Heart right ventricle (tissue), 16 donors: ENCODE results near the gene RELL2. TPM values are rescaled to one million over a fixed set of nuclear protein-coding genes. Genes with fewer than 3 reads are reported as not detected.
A peak's percentile ranks its signal among the peaks of the same experiment; 100 is the strongest.

Source experiments
- ATAC-seq, 8 donors: fragments of 200-7000 bp; cut with Tn5 transposase; one replicate each; pipeline ENCODE4 v1.9.1; 2020; ENCODE audit warnings: mild to moderate bottlenecking in 8 of 8, moderate library complexity in 8 of 8, moderate number of reproducible peaks in 1 of 8
- DNase-seq, 2 donors: peaks; one replicate each; pipeline ENCODE4 v3.0.0-alpha.2; 2020
- H3K27ac ChIP-seq, 10 donors: fragments of 200-600 bp; sonication (generic) in 2 of 10; one replicate each; pipeline versions ENCODE4 v1.5.0 to v1.8.0; 2020 to 2022; ENCODE audit warnings: mild to moderate bottlenecking in 3 of 10
- H3K27me3 ChIP-seq, 7 donors: fragments of 200-600 bp; one replicate each; pipeline ENCODE4 v1.8.0; 2021 to 2022; ENCODE audit warnings: mild to moderate bottlenecking in 2 of 7
- H3K36me3 ChIP-seq, 9 donors: fragments of 200-600 bp; sonication (generic) in 1 of 9; one replicate each; pipeline versions ENCODE4 v1.5.0 to v1.8.0; 2020 to 2022; ENCODE audit warnings: mild to moderate bottlenecking in 2 of 9
- H3K4me1 ChIP-seq, 9 donors: fragments of 200-600 bp; sonication (generic) in 1 of 9; one replicate each; pipeline versions ENCODE4 v1.5.0 to v1.8.0; 2020 to 2022; ENCODE audit warnings: mild to moderate bottlenecking in 4 of 9
- H3K4me3 ChIP-seq, 10 donors: fragments of 200-600 bp; sonication (generic) in 2 of 10; one replicate each; pipeline versions ENCODE4 v1.5.0 to v1.8.0; 2020 to 2022; ENCODE audit warnings: mild to moderate bottlenecking in 7 of 10, moderate library complexity in 2 of 10
- H3K9me3 ChIP-seq, 11 donors: fragments of 200-600 bp in 10 of 11; sonication (generic) in 2 of 11; one replicate each; pipeline versions ENCODE4 v1.5.0 to v1.8.0; 2013 to 2022; ENCODE audit warnings: mild to moderate bottlenecking in 2 of 11, control low read depth in 1 of 11, moderate library complexity in 1 of 11
- CTCF ChIP-seq, 9 donors: fragments of 200-600 bp; sonication (generic) in 2 of 9; IDR thresholded peaks; one replicate each; pipeline versions ENCODE4 v1.5.0 to v1.8.0; 2021 to 2022; ENCODE audit warnings: antibody characterized with exemption in 9 of 9, mild to moderate bottlenecking in 5 of 9, moderate library complexity in 1 of 9
- WGBS, 2 donors: extraction: QIAGEN DNeasy Blood & Tissue Kit; methylation state at CpG; one replicate each; pipeline ENCODE4 v1.1.7; 2013; ENCODE audit warnings: inconsistent platforms in 1 of 2; 5-methylcytosine and 5-hydroxymethylcytosine counted together
- intact Hi-C, 10 donors: fragments of 100-400 bp; cut with DNase I; formaldehyde crosslinking; loops; one replicate each; pipeline versions ENCODE4 v1.11.1 to v1.14.2; 2022
- polyA plus RNA-seq, 2 donors: library from polyadenylated mRNA; stranded (reverse); fragments of 200-250 nt; gene quantifications; one replicate each; pipeline ENCODE4 v1.2.3, GENCODE V29; 2013
- total RNA-seq, 10 donors: library from RNA; stranded (reverse); fragmentation: NEBNext Ultra II Directional in 3 of 10; extraction: Animal tissue kit (Norgen Biotek cat#: 25700) in 3 of 10; gene quantifications; one replicate each; pipeline versions ENCODE4 v1.2.1 to v1.2.4, GENCODE V29; 2021 to 2023
- donor health status: Arrhythmogenic right ventricular cardiomyopathy.
- donor health status: ischemic (EF 13 %, LVEDD 7.1; RV severe dilation, severe dysfunction).
- donor health status: healthy with polysubstance abuse.
- donor health status: DM: no; HTN: yes; CAD: no.
- donor health status: DM: no; HTN: no; CAD: no.
- donor health status: ischemic (EF 25% LVEDD 6.9; RV normal size, moderate dysfunction).
- donor health status: ischemic (EF 25% LVEDD 5.7; RV mildly dilated, moderate dysfunction).
- donor health status: healthy.
- donor health status: DM: yes; HTN: yes; CAD: no.
- donor health status: Ischemic cardiomyopathy.
- donor health status: ischemic (EF 35%, LVEDD 5.7; RV mildly dilated, moderate dysfunction).
- donor health status: nonischemic (EF 11% LVEDD 7.7; RV severe dilation, severe dysfunction).
- donor health status: DM: yes; HTN: yes; CAD: no.
- donor health status: PGD.
- donor health status: ischemic (EF 29% LVEDD 5.4; RV normal size, mild dysfunction).
- donor health status: nonischemic (EF 23%, LVEDD 6.1; RV moderate dilation, normal function).

The RELL2 gene
- total and polyA plus RNA-seq, 12 donors = 0.33 to 3.2 (median 0.64) TPM

- Histone ChIP-seq H3K27ac (no peak overlapping the region), H3K9me3 (no peaks in the 10 kb centered on the region), H3K36me3 (peaks cover 0 to 5% (median 0%) of the 10 kb centered on the region in 9 donors), H3K4me3 (no peak overlapping the region), H3K27me3 (no peaks in the 10 kb centered on the region), H3K4me1 (peaks cover 0 to 99% (median 36%) of the 10 kb centered on the region in 9 donors)
- WGBS, 2 donors = 86 to 89% methylated on average over 3 of the region's 3 CpGs
- ATAC-seq (no peak), DNase-seq (no peak)
- no peak for TF ChIP-seq CTCF (IDR thresholded peaks at IDR 0.05)
- intact Hi-C loops = no loop called here
Observed at GRCh38 chr5:141611289-141611688, 25.5 kb upstream of the RELL2 start.

GRCh38 chr5:141613344-141613743, 23.5 kb upstream of the RELL2 start:
- ATAC-seq (no peak), DNase-seq (no peak)
- H3K4me1 ChIP-seq = peaks cover 0 to 98% (median 37%) of the 10 kb centered on the region in 9 donors
- no peaks in the 10 kb centered on the region for H3K27me3 ChIP-seq
- no peaks in the 10 kb centered on the region for H3K9me3 ChIP-seq
- peak overlapping the region in 3 of 10 donors; percentile 15 to 20 (median 16) for H3K27ac ChIP-seq
- H3K4me3 ChIP-seq = no peak overlapping the region
- no peak for TF ChIP-seq CTCF (IDR thresholded peaks at IDR 0.05)
- H3K36me3 ChIP-seq = peaks cover 0 to 5% (median 0%) of the 10 kb centered on the region in 9 donors
- intact Hi-C loops = no loop called here

GRCh38 chr5:141615991-141616720, 20.6 kb upstream of the RELL2 start:
- no peak for TF ChIP-seq CTCF (IDR thresholded peaks at IDR 0.05)
- H3K27me3 ChIP-seq = no peaks in the 10 kb centered on the region
- peak overlapping the region in 5 of 10 donors; percentile 2 to 99 (median 97) for H3K4me3 ChIP-seq
- peaks cover 0 to 78% (median 45%) of the 10 kb centered on the region in 9 donors for H3K4me1 ChIP-seq
- ATAC-seq (no peak), DNase-seq (no peak)
- intact Hi-C loops = no loop called here
- peaks cover 0 to 20% (median 9%) of the 10 kb centered on the region in 9 donors for H3K36me3 ChIP-seq
- no peaks in the 10 kb centered on the region for H3K9me3 ChIP-seq
- peak overlapping the region in 6 of 10 donors; percentile 0 to 99 (median 97) for H3K27ac ChIP-seq
- 73 to 75% methylated on average over 9 of the region's 9 CpGs for WGBS, 2 donors

GRCh38 chr5:141617128-141617527, 19.7 kb upstream of the RELL2 start:
- intact Hi-C loops = no loop called here
- no peaks in the 10 kb centered on the region for H3K27me3 ChIP-seq
- H3K27ac ChIP-seq = peak overlapping the region in 9 of 10 donors; percentile 86 to 99 (median 97)
- ATAC-seq = no peak
- 49 to 58% methylated on average over 2 of the region's 2 CpGs for WGBS, 2 donors
- H3K9me3 ChIP-seq = no peaks in the 10 kb centered on the region
- peaks cover 0 to 25% (median 18%) of the 10 kb centered on the region in 9 donors for H3K36me3 ChIP-seq
- H3K4me1 ChIP-seq = peaks cover 0 to 68% (median 45%) of the 10 kb centered on the region in 9 donors
- peak overlapping the region in 9 of 10 donors; percentile 62 to 99 (median 95) for H3K4me3 ChIP-seq
- no peak for TF ChIP-seq CTCF (IDR thresholded peaks at IDR 0.05)
- no peak for DNase-seq
